ENCODE data around the gene ADAM15.

- TF ChIP-seq KDM5A (IDR thresholded peaks at IDR 0.05; ENCODE audit: low read length) = no peak
- no peak for TF ChIP-seq HDAC2 (IDR thresholded peaks at IDR 0.05; ENCODE audit: borderline replicate concordance in 1 of 2, low read depth in 2 of 2, low read length in 2 of 2)
- no peak for TF ChIP-seq CTCF (IDR thresholded peaks at IDR 0.05; ENCODE audit: control extremely low read depth in 1 of 3, insufficient read depth in 1 of 3, low read depth in 1 of 3, low read length in 3 of 3)
- no peak for TF ChIP-seq CBX8 (IDR thresholded peaks at IDR 0.05; ENCODE audit: borderline replicate concordance, low read depth, low read length)
- TF ChIP-seq EZH2 (IDR thresholded peaks at IDR 0.05; ENCODE audit: low read depth, low read length, severe bottlenecking) = no peak
- no peak for TF ChIP-seq POLR2A (IDR thresholded peaks at IDR 0.05; ENCODE audit: control extremely low read depth in 1 of 2, low read depth in 2 of 2, low read length in 2 of 2)
- no peak for TF ChIP-seq POLR2AphosphoS5 (IDR thresholded peaks at IDR 0.05; ENCODE audit: low read depth, low read length)
- no peak for TF ChIP-seq SP4 (IDR thresholded peaks at IDR 0.05; ENCODE audit: low read length)
- no peak for TF ChIP-seq CBX5 (IDR thresholded peaks at IDR 0.05; ENCODE audit: low read depth, low read length)
- TF ChIP-seq RFX5 (IDR thresholded peaks at IDR 0.05; ENCODE audit: borderline replicate concordance, low read depth, low read length) = no peak
- TF ChIP-seq SP1 (IDR thresholded peaks at IDR 0.05; ENCODE audit: low read depth, low read length) = no peak
- no peak for TF ChIP-seq RNF2 (IDR thresholded peaks at IDR 0.05; ENCODE audit: borderline replicate concordance, low read depth, low read length, missing control alignments, poor library complexity, severe bottlenecking)
- TF ChIP-seq GTF2F1 (IDR thresholded peaks at IDR 0.05; ENCODE audit: borderline replicate concordance, low read depth, low read length) = no peak
- TF ChIP-seq TAF7 (optimal IDR thresholded peaks at IDR 0.05; ENCODE audit: borderline replicate concordance, low read depth, low read length) = no peak
Observed at GRCh38 chr1:155110826-155111225, 59.7 kb downstream of the ADAM15 start.

All from H1 (cell line).